ENCODE results near the gene GFI1. TPM values are rescaled to one million over a fixed set of nuclear protein-coding genes. Genes with fewer than 3 reads are reported as not detected.

Gene GFI1
- total and polyA plus RNA-seq, 2 of the 8 experiments (the other 6 are each of a cell fraction or from before 2014, with no cell fraction given), result 0.08 to 0.17 TPM

GRCh38 chr1:92458146-92458545, 28.6 kb downstream of the GFI1 start (continued):
- TF ChIP-seq RFX5 (IDR thresholded peaks at IDR 0.05; ENCODE audit: borderline replicate concordance, low read depth, low read length) (no peak), KDM4A (IDR thresholded peaks at IDR 0.05; ENCODE audit: low read depth, low read length, severe bottlenecking) (no peak)

All from H1 (cell line).